ENCODE measurements around the gene EMSY. TPM values are rescaled to one million over a fixed set of nuclear protein-coding genes. Genes with fewer than 3 reads are reported as not detected.
A peak's percentile ranks its signal among the peaks of the same experiment; 100 is the strongest.

The EMSY gene
- total RNA-seq, 1 donor from 2014 or later = 20.2 TPM

GRCh38 chr11:76455931-76456330 is 11.1 kb downstream of the EMSY start:
- Mint-ChIP-seq H3K9me3 (ENCODE audit: unreplicated experiment) (no peaks in the 10 kb centered on the region), H3K36me3 (ENCODE audit: low read depth, unreplicated experiment) (no peaks in the 10 kb centered on the region), H3K27ac (ENCODE audit: unreplicated experiment) (peak overlapping the region; percentile 84), H3K27me3 (ENCODE audit: unreplicated experiment) (no peaks in the 10 kb centered on the region), H3K4me3 (ENCODE audit: unreplicated experiment) (no peak overlapping the region), H3K4me1 (ENCODE audit: unreplicated experiment) (peaks cover 9% of the 10 kb centered on the region)
- TF ChIP-seq CTCF (IDR thresholded peaks at IDR 0.05; ENCODE audit: unreplicated experiment) = no peak
- DNase-seq (ENCODE audit: low spot score) = no peak

- H3K9me3 Mint-ChIP-seq (ENCODE audit: unreplicated experiment) = no peaks in the 10 kb centered on the region
- no peak overlapping the region for H3K4me3 Mint-ChIP-seq (ENCODE audit: unreplicated experiment)
- no peak overlapping the region for H3K27ac Mint-ChIP-seq (ENCODE audit: unreplicated experiment)
- TF ChIP-seq CTCF (IDR thresholded peaks at IDR 0.05; ENCODE audit: unreplicated experiment) = no peak
- peaks cover 9% of the 10 kb centered on the region for H3K4me1 Mint-ChIP-seq (ENCODE audit: unreplicated experiment)
- H3K36me3 Mint-ChIP-seq (ENCODE audit: low read depth, unreplicated experiment) = no peaks in the 10 kb centered on the region
- H3K27me3 Mint-ChIP-seq (ENCODE audit: unreplicated experiment) = no peaks in the 10 kb centered on the region
- no peak for DNase-seq (ENCODE audit: low spot score)
These were observed 11.8 kb downstream of the EMSY start for GRCh38 chr11:76456571-76456970.

DNA sequence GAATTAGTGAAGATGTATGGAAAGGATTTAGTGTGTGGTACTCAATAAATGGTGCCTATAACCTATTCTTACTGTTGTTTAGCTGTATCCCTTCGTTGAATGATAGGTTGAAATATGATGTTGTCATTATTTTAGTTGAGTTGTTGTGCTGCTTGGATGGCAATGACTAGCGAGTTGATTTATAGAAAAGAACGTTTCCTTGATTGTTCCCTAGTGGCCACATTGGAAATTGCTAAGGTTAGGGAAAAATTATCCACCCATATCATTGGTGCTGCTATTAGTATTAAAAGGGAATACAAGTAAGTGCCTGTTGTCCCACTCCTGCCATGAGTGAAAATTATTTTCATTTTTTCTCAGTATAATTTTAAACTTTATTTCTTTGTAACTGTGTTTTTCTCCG is 14.5 kb downstream of the EMSY start:
- no peak overlapping the region for H3K4me3 Mint-ChIP-seq (ENCODE audit: unreplicated experiment)
- H3K27me3 Mint-ChIP-seq (ENCODE audit: unreplicated experiment) = no peaks in the 10 kb centered on the region
- H3K9me3 Mint-ChIP-seq (ENCODE audit: unreplicated experiment) = no peaks in the 10 kb centered on the region
- H3K27ac Mint-ChIP-seq (ENCODE audit: unreplicated experiment) = no peak overlapping the region
- DNase-seq (ENCODE audit: low spot score) = no peak
- H3K4me1 Mint-ChIP-seq (ENCODE audit: unreplicated experiment) = peaks cover 9% of the 10 kb centered on the region
- peaks cover 9% of the 10 kb centered on the region for H3K36me3 Mint-ChIP-seq (ENCODE audit: low read depth, unreplicated experiment)
- TF ChIP-seq CTCF (IDR thresholded peaks at IDR 0.05; ENCODE audit: unreplicated experiment) = peak; percentile 69

DNA sequence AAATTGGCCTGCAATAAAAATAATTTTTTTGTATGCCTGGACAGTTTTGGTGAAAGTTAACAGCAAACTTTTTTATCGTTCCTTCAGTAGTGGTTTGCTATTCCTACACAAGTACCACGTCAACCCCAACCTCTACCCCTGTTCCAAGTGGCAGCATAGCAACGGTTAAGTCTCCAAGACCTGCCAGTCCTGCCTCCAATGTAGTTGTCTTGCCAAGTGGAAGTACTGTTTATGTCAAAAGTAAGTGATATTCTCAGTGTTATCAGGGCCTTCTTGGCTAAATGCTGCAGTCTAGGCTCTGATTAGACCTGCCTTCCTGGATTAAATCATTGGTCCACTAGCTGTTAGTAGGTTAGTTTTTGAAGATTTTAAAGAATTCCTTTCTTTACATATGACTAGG is 15.0 kb downstream of the EMSY start:
- no peak for DNase-seq (ENCODE audit: low spot score)
- no peaks in the 10 kb centered on the region for H3K9me3 Mint-ChIP-seq (ENCODE audit: unreplicated experiment)
- TF ChIP-seq CTCF (IDR thresholded peaks at IDR 0.05; ENCODE audit: unreplicated experiment) = no peak
- H3K4me3 Mint-ChIP-seq (ENCODE audit: unreplicated experiment) = no peak overlapping the region
- H3K36me3 Mint-ChIP-seq (ENCODE audit: low read depth, unreplicated experiment) = peaks cover 12% of the 10 kb centered on the region
- H3K27ac Mint-ChIP-seq (ENCODE audit: unreplicated experiment) = no peak overlapping the region
- peaks cover 9% of the 10 kb centered on the region for H3K4me1 Mint-ChIP-seq (ENCODE audit: unreplicated experiment)
- H3K27me3 Mint-ChIP-seq (ENCODE audit: unreplicated experiment) = no peaks in the 10 kb centered on the region

- H3K36me3 Mint-ChIP-seq (ENCODE audit: low read depth, unreplicated experiment) = peaks cover 12% of the 10 kb centered on the region
These were observed 17.5 kb downstream of the EMSY start for GRCh38 chr11:76462317-76462716.

More at GRCh38 chr11:76462317-76462716, 17.5 kb downstream of the EMSY start:
- no peak for TF ChIP-seq CTCF (IDR thresholded peaks at IDR 0.05; ENCODE audit: unreplicated experiment)
- Mint-ChIP-seq H3K27ac (ENCODE audit: unreplicated experiment) (no peak overlapping the region), H3K9me3 (ENCODE audit: unreplicated experiment) (no peaks in the 10 kb centered on the region), H3K4me1 (ENCODE audit: unreplicated experiment) (no peaks in the 10 kb centered on the region), H3K4me3 (ENCODE audit: unreplicated experiment) (no peak overlapping the region), H3K27me3 (ENCODE audit: unreplicated experiment) (no peaks in the 10 kb centered on the region)
- DNase-seq (ENCODE audit: low spot score) = no peak
